ENCODE data around the gene CDHR3. TPM values are rescaled to one million over a fixed set of nuclear protein-coding genes. Genes with fewer than 3 reads are reported as not detected.
A peak's percentile ranks its signal among the peaks of the same experiment; 100 is the strongest.

CDHR3 gene
- total and polyA plus RNA-seq, 2 donors (not counting 3 experiments of a cell fraction or from before 2014, with no cell fraction given) = 0.46 to 2.3 TPM

- Histone ChIP-seq H3K4me1 (ENCODE audit: control insufficient read depth, extremely low read depth, insufficient read depth, low read length) (peaks cover 2% of the 10 kb centered on the region), H3K4me3 (replicated peaks in 1 of 3; ENCODE audit: insufficient read depth in 1 of 3, low read depth in 1 of 3, low read length in 3 of 3) (no peak overlapping the region), H2AFZ (ENCODE audit: low read depth, low read length) (peak overlapping the region; percentile 41), H3K4me2 (ENCODE audit: insufficient read depth, low read length) (no peak overlapping the region), H3K27ac (ENCODE audit: insufficient read depth, low read depth, low read length) (no peak overlapping the region), H3K9me1 (replicated peaks; ENCODE audit: control insufficient read depth, extremely low read depth, insufficient read depth, low read length) (no peaks in the 10 kb centered on the region), H3K9me3 (replicated peaks; ENCODE audit: control insufficient read depth, insufficient read depth, low read length) (no peaks in the 10 kb centered on the region), H3K27me3 (ENCODE audit: control insufficient read depth in 2 of 2, insufficient read depth in 2 of 2, low read length in 2 of 2) (peaks cover 15 to 25% of the 10 kb centered on the region in 2 experiments), H3K36me3 (ENCODE audit: control insufficient read depth in 2 of 2, extremely low read depth in 1 of 2, insufficient read depth in 2 of 2, low read length in 2 of 2) (no peaks in the 10 kb centered on the region), H3K9ac (replicated peaks; ENCODE audit: extremely low read depth, insufficient read depth, low read length) (no peak overlapping the region), H3K79me2 (ENCODE audit: control insufficient read depth, insufficient read depth, low read length) (no peaks in the 10 kb centered on the region), H4K20me1 (replicated peaks; ENCODE audit: control insufficient read depth, extremely low read depth, insufficient read depth, low read length) (no peaks in the 10 kb centered on the region)
- peak; percentile 84 for DNase-seq (ENCODE audit: low read depth, low spot score)
- FAIRE-seq = peak; percentile 92
- intact Hi-C loops (cut with micrococcal nuclease) = loop anchor here (1.0 kb wide), 6 partner anchors 33 to 357 kb away; partner anchors contain the start of gene ATXN7L1
- ChIA-PET CTCF (interaction anchor here (0.7 to 6.2 kb wide), 11 partner anchors 9 to 357 kb away, joined by 3 to 66 read pairs (median 3); no protein-coding TSS in a partner anchor), POLR2A (no interaction called here)
- no TSS peak for BruUV-seq (replicated peaks)
- peak; percentile 99 for TF ChIP-seq CTCF (IDR thresholded peaks at IDR 0.05; ENCODE audit: extremely low read depth in 1 of 2, insufficient read depth in 1 of 2, low read depth in 1 of 2, low read length in 2 of 2)
- TF ChIP-seq FOS (IDR thresholded peaks at IDR 0.05; ENCODE audit: borderline replicate concordance, insufficient read depth, low read length) = no peak
- no peak for TF ChIP-seq POLR2A (IDR thresholded peaks at IDR 0.05; ENCODE audit: low read depth, low read length)
- no peak for TF ChIP-seq MYC (IDR thresholded peaks at IDR 0.05; ENCODE audit: low read depth, low read length)
- TF ChIP-seq JUN (IDR thresholded peaks at IDR 0.05; ENCODE audit: borderline replicate concordance, insufficient read depth, insufficient read length, low read depth) = no peak
- no peak for TF ChIP-seq EZH2 (IDR thresholded peaks at IDR 0.05; ENCODE audit: borderline replicate concordance, low read depth, low read length, severe bottlenecking)
- TF ChIP-seq GATA2 (IDR thresholded peaks at IDR 0.05; ENCODE audit: insufficient read depth, insufficient read length, low read depth, low read length) = no peak
- TF ChIP-seq POLR2AphosphoS5 (IDR thresholded peaks at IDR 0.05; ENCODE audit: insufficient read depth, low read depth, low read length) = no peak
- peak; percentile 55 for TF ChIP-seq MAX (IDR thresholded peaks at IDR 0.05; ENCODE audit: insufficient read depth, insufficient read length)
- dilution Hi-C loops (cut with MboI; ENCODE audit: extremely low pct_ligation_motif_present, low sequenced_read_pairs) = loop anchor here (25.0 kb wide), 1 partner anchor 247 kb away; no protein-coding TSS in a partner anchor
Measured at GRCh38 chr7:106009503-106010226, 46.6 kb downstream of the CDHR3 start.

All from endothelial cell of umbilical vein (primary cell).